Neural crest cell (in vitro differentiated cells): ENCODE measurements around the gene TAF6. TPM values are rescaled to one million over a fixed set of nuclear protein-coding genes. Genes with fewer than 3 reads are reported as not detected.
A peak's percentile ranks its signal among the peaks of the same experiment; 100 is the strongest.

ENCODE experiments used
- DNase-seq: peaks from one replicate; pipeline ENCODE4 v3.0.0; 2021; ENCODE audit warnings: low read depth, mixed read lengths, low spot score
- H3K27ac Mint-ChIP-seq: one replicate; pipeline ENCODE4 v1.8.0; 2021; ENCODE audit warnings: mild to moderate bottlenecking, mixed read lengths; ENCODE audit not compliant: unreplicated experiment
- H3K27me3 Mint-ChIP-seq: 2 replicates; pipeline ENCODE4 v1.8.0; 2021; ENCODE audit warnings: low read depth, mild to moderate bottlenecking, mixed read lengths
- H3K36me3 Mint-ChIP-seq: 2 replicates; pipeline ENCODE4 v1.8.0; 2021; ENCODE audit warnings: low read depth, mild to moderate bottlenecking, mixed read lengths
- H3K4me1 Mint-ChIP-seq: 2 replicates; pipeline ENCODE4 v1.8.0; 2021; ENCODE audit warnings: mixed read lengths
- H3K4me3 Mint-ChIP-seq: one replicate; pipeline ENCODE4 v1.8.0; 2021; ENCODE audit warnings: mild to moderate bottlenecking, mixed read lengths
- H3K9me3 Mint-ChIP-seq: 2 replicates; pipeline ENCODE4 v1.8.0; 2021; ENCODE audit warnings: mixed read lengths
- total RNA-seq: library from RNA; stranded (reverse); gene quantifications from 2 replicates; pipeline ENCODE4 v1.2.1, GENCODE V29; 2021
- TF ChIP-seq, protein P1 (sequence below): fragments of 200-600 bp; sonication (generic); conservative IDR thresholded peaks from 2 replicates; pipeline ENCODE4 v1.5.0; 2021; ENCODE audit warnings: antibody characterized with exemption, mild to moderate bottlenecking

TAF6 gene
- total RNA-seq, 1 donor from 2014 or later, result 88.9 TPM

GRCh38 chr7:100081535-100082102, 37.5 kb downstream of the TAF6 start, which contains the start of gene ZNF3:
Gene ZNF3, minus strand, starts transcription at chr7:100081723. Its CDS starts 4,366 bp downstream, at chr7:100077357.
- H3K9me3 Mint-ChIP-seq, result peaks cover 3% of the 10 kb centered on the region
- H3K4me3 Mint-ChIP-seq, result peak within 1 kb of the TSS; percentile 97
- H3K27me3 Mint-ChIP-seq, result peaks cover 30% of the 10 kb centered on the region
- DNase-seq, result peak; percentile 99
- TF ChIP-seq, protein P1, sequence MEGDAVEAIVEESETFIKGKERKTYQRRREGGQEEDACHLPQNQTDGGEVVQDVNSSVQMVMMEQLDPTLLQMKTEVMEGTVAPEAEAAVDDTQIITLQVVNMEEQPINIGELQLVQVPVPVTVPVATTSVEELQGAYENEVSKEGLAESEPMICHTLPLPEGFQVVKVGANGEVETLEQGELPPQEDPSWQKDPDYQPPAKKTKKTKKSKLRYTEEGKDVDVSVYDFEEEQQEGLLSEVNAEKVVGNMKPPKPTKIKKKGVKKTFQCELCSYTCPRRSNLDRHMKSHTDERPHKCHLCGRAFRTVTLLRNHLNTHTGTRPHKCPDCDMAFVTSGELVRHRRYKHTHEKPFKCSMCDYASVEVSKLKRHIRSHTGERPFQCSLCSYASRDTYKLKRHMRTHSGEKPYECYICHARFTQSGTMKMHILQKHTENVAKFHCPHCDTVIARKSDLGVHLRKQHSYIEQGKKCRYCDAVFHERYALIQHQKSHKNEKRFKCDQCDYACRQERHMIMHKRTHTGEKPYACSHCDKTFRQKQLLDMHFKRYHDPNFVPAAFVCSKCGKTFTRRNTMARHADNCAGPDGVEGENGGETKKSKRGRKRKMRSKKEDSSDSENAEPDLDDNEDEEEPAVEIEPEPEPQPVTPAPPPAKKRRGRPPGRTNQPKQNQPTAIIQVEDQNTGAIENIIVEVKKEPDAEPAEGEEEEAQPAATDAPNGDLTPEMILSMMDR, result peak; percentile 98
- H3K36me3 Mint-ChIP-seq, result peaks cover 23% of the 10 kb centered on the region
- H3K27ac Mint-ChIP-seq, result peak within 1 kb of the TSS; percentile 99
- H3K4me1 Mint-ChIP-seq, result peaks cover 45% of the 10 kb centered on the region

DNA sequence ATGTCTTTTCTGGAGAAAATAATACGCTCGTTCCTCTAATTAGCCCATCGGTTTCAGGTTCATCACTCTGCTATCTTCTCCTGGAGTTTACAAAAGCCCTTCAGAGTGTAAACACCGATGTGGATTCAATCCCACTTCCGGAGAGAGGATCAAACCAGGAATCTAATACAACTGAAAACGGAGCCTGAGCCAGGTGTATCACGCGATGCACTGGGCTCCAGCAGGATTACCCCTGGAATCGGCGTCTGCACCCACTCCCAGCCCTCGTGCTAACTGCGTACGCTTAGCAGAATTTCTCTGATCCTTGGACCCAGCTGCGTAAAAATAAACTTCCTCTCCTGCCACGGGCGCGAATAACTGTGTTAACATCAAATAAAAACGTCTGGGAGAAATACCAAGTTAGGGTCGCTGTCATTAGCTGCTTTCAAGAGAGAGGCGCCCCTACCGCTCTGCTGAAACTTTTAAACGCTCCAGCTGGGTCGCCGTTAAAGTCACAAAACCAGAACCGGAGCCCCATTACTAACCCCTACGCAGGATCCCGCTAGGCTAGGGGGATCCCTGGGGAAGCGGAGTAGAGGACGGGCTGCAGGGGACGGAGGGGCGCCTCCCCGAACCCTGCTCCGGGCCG, 38.1 kb downstream of the TAF6 start:
- no peak for DNase-seq
- TF ChIP-seq, protein P1, result no peak
- H3K27me3 Mint-ChIP-seq, result peaks cover 29% of the 10 kb centered on the region
- peaks cover 45% of the 10 kb centered on the region for H3K4me1 Mint-ChIP-seq
- peaks cover 3% of the 10 kb centered on the region for H3K9me3 Mint-ChIP-seq
- H3K27ac Mint-ChIP-seq, result peak overlapping the region; percentile 99
- peak overlapping the region; percentile 97 for H3K4me3 Mint-ChIP-seq
- peaks cover 29% of the 10 kb centered on the region for H3K36me3 Mint-ChIP-seq

DNA sequence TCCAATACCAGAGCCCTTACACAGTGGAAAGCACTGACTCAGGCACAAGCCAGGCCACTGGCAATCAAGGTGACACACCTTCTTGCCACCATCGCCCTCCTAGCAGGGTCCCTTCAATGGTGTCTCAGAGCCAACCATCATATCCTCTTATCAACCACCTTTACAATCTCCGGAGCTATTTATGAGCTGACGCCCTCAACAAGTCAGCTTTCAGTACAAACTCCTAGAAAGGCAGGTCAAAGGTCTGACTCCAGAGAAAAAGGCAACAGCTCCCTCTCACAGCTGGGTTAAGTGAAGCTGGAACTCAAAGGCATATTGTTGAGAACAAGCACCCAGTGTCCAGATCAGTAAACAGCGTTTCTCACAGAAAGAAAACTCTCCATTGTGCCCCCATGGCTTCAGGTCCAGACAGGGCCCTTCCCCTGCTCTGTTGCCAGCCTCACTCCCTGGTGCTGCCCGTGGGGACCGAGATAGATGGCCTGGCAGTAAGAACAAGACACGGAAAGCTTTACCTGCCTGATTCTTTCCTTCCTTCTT, 40.1 kb downstream of the TAF6 start:
- H3K9me3 Mint-ChIP-seq, result peaks cover 3% of the 10 kb centered on the region
- peaks cover 12% of the 10 kb centered on the region for H3K27me3 Mint-ChIP-seq
- H3K27ac Mint-ChIP-seq, result peak overlapping the region; percentile 93
- peaks cover 48% of the 10 kb centered on the region for H3K36me3 Mint-ChIP-seq
- H3K4me3 Mint-ChIP-seq, result peak overlapping the region; percentile 97
- DNase-seq, result peak; percentile 21
- TF ChIP-seq, protein P1, result no peak
- H3K4me1 Mint-ChIP-seq, result peaks cover 45% of the 10 kb centered on the region

GRCh38 chr7:100077205-100077604, 42.0 kb downstream of the TAF6 start:
- Mint-ChIP-seq H3K4me1 (peaks cover 38% of the 10 kb centered on the region), H3K4me3 (peak overlapping the region; percentile 83), H3K36me3 (peaks cover 67% of the 10 kb centered on the region), H3K9me3 (peaks cover 11% of the 10 kb centered on the region), H3K27ac (no peak overlapping the region), H3K27me3 (peaks cover 5% of the 10 kb centered on the region)
- TF ChIP-seq, protein P1, result no peak
- no peak for DNase-seq

- H3K36me3 Mint-ChIP-seq, result peaks cover 82% of the 10 kb centered on the region
- peaks cover 23% of the 10 kb centered on the region for H3K4me1 Mint-ChIP-seq
- peaks cover 25% of the 10 kb centered on the region for H3K9me3 Mint-ChIP-seq
- peak overlapping the region; percentile 69 for H3K4me3 Mint-ChIP-seq
- H3K27ac Mint-ChIP-seq, result no peak overlapping the region
- TF ChIP-seq, protein P1, result no peak
- peaks cover 3% of the 10 kb centered on the region for H3K27me3 Mint-ChIP-seq
- DNase-seq, result no peak
Measured at GRCh38 chr7:100075418-100075817, 43.7 kb downstream of the TAF6 start.
